Neural cell (in vitro differentiated cells): ENCODE data around the gene C8A. TPM values are rescaled to one million over a fixed set of nuclear protein-coding genes. Genes with fewer than 3 reads are reported as not detected.

Experiments
- H2AFZ ChIP-seq: fragments of 200-600, 300-800 bp; sonication (generic), shearing (Covaris generic); 2 replicates; pipeline ENCODE4 v1.6.0; 2014; ENCODE audit warnings: low read depth, mild to moderate bottlenecking, antibody characterized with exemption, low read length, moderate library complexity
- H3F3A ChIP-seq: fragments of 200-600 bp; shearing (Covaris generic); 2 replicates; pipeline ENCODE4 v1.6.1; 2016; ENCODE audit warnings: mild to moderate bottlenecking, moderate library complexity, mixed read lengths, antibody characterized with exemption, low read length; ENCODE audit not compliant: insufficient read depth, poor library complexity, severe bottlenecking
- H3K27ac ChIP-seq: fragments of 200-600, 300-800 bp; sonication (generic), shearing (Covaris generic); 2 replicates; pipeline ENCODE4 v1.5.1; 2014; ENCODE audit warnings: mild to moderate bottlenecking, low read length, moderate library complexity
- H3K27me3 ChIP-seq: fragments of 300-800, 200-600 bp; sonication (generic), shearing (Covaris generic); 2 replicates; pipeline ENCODE4 v1.6.0; 2014; ENCODE audit warnings: mild to moderate bottlenecking, low read depth, low read length, moderate library complexity; ENCODE audit not compliant: insufficient read depth
- H3K36me3 ChIP-seq: fragments of 300-800, 200-600 bp; sonication (generic), shearing (Covaris generic); 2 replicates; pipeline ENCODE4 v1.5.1; 2014; ENCODE audit warnings: mild to moderate bottlenecking, antibody characterized with exemption, low read length, moderate library complexity; ENCODE audit not compliant: insufficient read depth
- H3K4me2 ChIP-seq: fragments of 300-800, 200-600 bp; sonication (generic), shearing (Covaris generic); 2 replicates; pipeline ENCODE4 v1.6.0; 2014; ENCODE audit warnings: mild to moderate bottlenecking, low read length
- H3K4me3 ChIP-seq: fragments of 300-800, 200-600 bp; sonication (generic), shearing (Covaris generic); 2 replicates; pipeline ENCODE4 v1.5.1; 2014; ENCODE audit warnings: mild to moderate bottlenecking, low read length, moderate library complexity
- H3K79me2 ChIP-seq: fragments of 200-600 bp; shearing (Covaris generic); replicated peaks from 2 replicates; pipeline ENCODE4 v1.6.0; 2014; ENCODE audit warnings: mild to moderate bottlenecking, low read length, moderate library complexity; ENCODE audit not compliant: insufficient read depth
- H3K9ac ChIP-seq: fragments of 300-800, 200-600 bp; sonication (generic), shearing (Covaris generic); 2 replicates; pipeline ENCODE4 v1.6.1; 2016; ENCODE audit warnings: mild to moderate bottlenecking, low read length, mixed read lengths
- H3K9me2 ChIP-seq: fragments of 200-600 bp; shearing (Covaris generic); 2 replicates; pipeline ENCODE4 v1.6.1; 2016; ENCODE audit warnings: mild to moderate bottlenecking, low read length, mixed read lengths; ENCODE audit not compliant: insufficient read depth
- H3K9me3 ChIP-seq: fragments of 200-600, 300-800 bp; sonication (generic), shearing (Covaris generic); 2 replicates; pipeline ENCODE4 v1.6.1; 2016; ENCODE audit warnings: mild to moderate bottlenecking, mixed run types, low read length, moderate library complexity, mixed read lengths
- H4K20me1 ChIP-seq: fragments of 200-600 bp; shearing (Covaris generic); 2 replicates; pipeline ENCODE4 v1.6.1; 2016; ENCODE audit warnings: mild to moderate bottlenecking, mixed run types; ENCODE audit not compliant: insufficient read depth
- EP300 ChIP-seq: fragments of 450-650 bp; conservative IDR thresholded peaks from 2 replicates; pipeline ENCODE4 v1.6.1; 2014; ENCODE audit warnings: antibody characterized with exemption, mild to moderate bottlenecking, moderate library complexity; ENCODE audit not compliant: poor library complexity, severe bottlenecking
- EZH2 ChIP-seq: fragments of 200-600, 300-800 bp; shearing (Covaris generic), sonication (generic); IDR thresholded peaks from 2 replicates; pipeline ENCODE4 v1.6.1; 2014; ENCODE audit warnings: antibody characterized with exemption, low read length, borderline replicate concordance, mild to moderate bottlenecking; ENCODE audit not compliant: insufficient read depth, poor library complexity, severe bottlenecking
- MXI1 ChIP-seq: fragments of 450-650 bp; conservative IDR thresholded peaks from 2 replicates; pipeline ENCODE4 v1.6.1; 2014; ENCODE audit warnings: antibody characterized with exemption, mild to moderate bottlenecking; ENCODE audit not compliant: poor library complexity, severe bottlenecking
- POLR2AphosphoS5 ChIP-seq: IDR thresholded peaks from 2 replicates; pipeline ENCODE4 v1.6.1; 2012
- RAD21 ChIP-seq: fragments of 450-650 bp; conservative IDR thresholded peaks from 2 replicates; pipeline ENCODE4 v1.6.1; 2014; ENCODE audit warnings: antibody characterized with exemption, mild to moderate bottlenecking, moderate library complexity
- SMC3 ChIP-seq: fragments of 450-650 bp; conservative IDR thresholded peaks from 2 replicates; pipeline ENCODE4 v1.6.1; 2014; ENCODE audit warnings: antibody characterized with exemption, mild to moderate bottlenecking, moderate library complexity; ENCODE audit not compliant: poor library complexity
- TAF1 ChIP-seq: IDR thresholded peaks from 2 replicates; pipeline ENCODE4 v1.6.1; 2012; ENCODE audit warnings: low read depth
- polyA plus RNA-seq: library from polyadenylated mRNA; depleted of rRNA; stranded (reverse); fragments of >200 nt; gene quantifications from 2 replicates; pipeline ENCODE4 v1.2.3, GENCODE V29; 2014
- TF ChIP-seq, protein P1 (sequence below): fragments of 450-650 bp; IDR thresholded peaks from 2 replicates; pipeline ENCODE4 v1.5.1; 2014; ENCODE audit warnings: antibody characterized with exemption, mild to moderate bottlenecking, moderate library complexity; ENCODE audit not compliant: poor library complexity, severe bottlenecking
- TF ChIP-seq, protein P2 (sequence below): IDR thresholded peaks from 2 replicates; pipeline ENCODE4 v1.6.1; 2012; ENCODE audit warnings: borderline replicate concordance

The C8A gene
- polyA plus RNA-seq, 1 donor from 2014 or later: not detected

DNA sequence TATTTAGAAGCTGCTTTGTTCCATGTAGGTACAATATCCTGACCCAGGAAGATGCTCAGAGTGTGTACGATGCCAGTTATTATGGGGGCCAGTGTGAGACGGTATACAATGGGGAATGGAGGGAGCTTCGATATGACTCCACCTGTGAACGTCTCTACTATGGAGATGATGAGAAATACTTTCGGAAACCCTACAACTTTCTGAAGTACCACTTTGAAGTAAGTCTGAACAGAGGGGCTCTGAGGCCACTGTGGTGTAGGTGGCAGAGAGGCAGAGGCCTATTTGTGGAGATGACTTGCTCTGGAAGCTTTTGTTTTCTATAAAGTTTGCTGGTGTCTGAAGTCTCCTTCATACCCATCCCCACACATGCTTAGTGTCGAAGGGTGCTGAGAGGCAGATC, 26.8 kb downstream of the C8A start:
- H2AFZ ChIP-seq: no peak overlapping the region
- H4K20me1 ChIP-seq: no peaks in the 10 kb centered on the region

DNA sequence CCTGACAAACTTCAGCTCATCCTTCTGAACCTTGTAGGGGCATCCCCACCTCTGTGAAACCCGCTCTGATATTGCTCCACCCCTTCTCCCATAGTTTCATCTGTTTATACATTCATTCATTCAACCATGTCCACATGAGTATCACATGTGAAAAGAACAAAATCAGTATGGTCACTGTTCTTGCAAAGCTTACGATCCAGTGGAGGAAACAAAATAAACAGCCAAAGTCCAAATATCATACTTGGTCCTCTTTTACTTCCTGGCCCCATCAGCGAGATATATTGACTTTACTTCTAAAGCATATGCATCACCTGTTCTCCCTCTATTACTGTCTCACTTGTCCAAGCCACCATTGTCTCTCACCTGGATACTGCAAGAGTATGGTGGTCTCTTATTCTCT, 35.6 kb downstream of the C8A start:
- Histone ChIP-seq H3K4me2 (no peak overlapping the region), H3K9me3 (no peaks in the 10 kb centered on the region), H3F3A (no peaks in the 10 kb centered on the region), H3K9ac (no peak overlapping the region), H3K27ac (no peak overlapping the region), H3K9me2 (no peaks in the 10 kb centered on the region), H3K79me2 (no peaks in the 10 kb centered on the region), H2AFZ (no peak overlapping the region), H3K36me3 (no peaks in the 10 kb centered on the region), H3K4me3 (no peak overlapping the region), H3K27me3 (no peaks in the 10 kb centered on the region), H4K20me1 (no peaks in the 10 kb centered on the region)
- TF ChIP-seq MXI1 (no peak), EP300 (no peak), EZH2 (no peak), RAD21 (no peak), SMC3 (no peak), TAF1 (no peak), POLR2AphosphoS5 (no peak)
- TF ChIP-seq, protein P1, sequence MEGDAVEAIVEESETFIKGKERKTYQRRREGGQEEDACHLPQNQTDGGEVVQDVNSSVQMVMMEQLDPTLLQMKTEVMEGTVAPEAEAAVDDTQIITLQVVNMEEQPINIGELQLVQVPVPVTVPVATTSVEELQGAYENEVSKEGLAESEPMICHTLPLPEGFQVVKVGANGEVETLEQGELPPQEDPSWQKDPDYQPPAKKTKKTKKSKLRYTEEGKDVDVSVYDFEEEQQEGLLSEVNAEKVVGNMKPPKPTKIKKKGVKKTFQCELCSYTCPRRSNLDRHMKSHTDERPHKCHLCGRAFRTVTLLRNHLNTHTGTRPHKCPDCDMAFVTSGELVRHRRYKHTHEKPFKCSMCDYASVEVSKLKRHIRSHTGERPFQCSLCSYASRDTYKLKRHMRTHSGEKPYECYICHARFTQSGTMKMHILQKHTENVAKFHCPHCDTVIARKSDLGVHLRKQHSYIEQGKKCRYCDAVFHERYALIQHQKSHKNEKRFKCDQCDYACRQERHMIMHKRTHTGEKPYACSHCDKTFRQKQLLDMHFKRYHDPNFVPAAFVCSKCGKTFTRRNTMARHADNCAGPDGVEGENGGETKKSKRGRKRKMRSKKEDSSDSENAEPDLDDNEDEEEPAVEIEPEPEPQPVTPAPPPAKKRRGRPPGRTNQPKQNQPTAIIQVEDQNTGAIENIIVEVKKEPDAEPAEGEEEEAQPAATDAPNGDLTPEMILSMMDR: no peak
- TF ChIP-seq, protein P2, sequence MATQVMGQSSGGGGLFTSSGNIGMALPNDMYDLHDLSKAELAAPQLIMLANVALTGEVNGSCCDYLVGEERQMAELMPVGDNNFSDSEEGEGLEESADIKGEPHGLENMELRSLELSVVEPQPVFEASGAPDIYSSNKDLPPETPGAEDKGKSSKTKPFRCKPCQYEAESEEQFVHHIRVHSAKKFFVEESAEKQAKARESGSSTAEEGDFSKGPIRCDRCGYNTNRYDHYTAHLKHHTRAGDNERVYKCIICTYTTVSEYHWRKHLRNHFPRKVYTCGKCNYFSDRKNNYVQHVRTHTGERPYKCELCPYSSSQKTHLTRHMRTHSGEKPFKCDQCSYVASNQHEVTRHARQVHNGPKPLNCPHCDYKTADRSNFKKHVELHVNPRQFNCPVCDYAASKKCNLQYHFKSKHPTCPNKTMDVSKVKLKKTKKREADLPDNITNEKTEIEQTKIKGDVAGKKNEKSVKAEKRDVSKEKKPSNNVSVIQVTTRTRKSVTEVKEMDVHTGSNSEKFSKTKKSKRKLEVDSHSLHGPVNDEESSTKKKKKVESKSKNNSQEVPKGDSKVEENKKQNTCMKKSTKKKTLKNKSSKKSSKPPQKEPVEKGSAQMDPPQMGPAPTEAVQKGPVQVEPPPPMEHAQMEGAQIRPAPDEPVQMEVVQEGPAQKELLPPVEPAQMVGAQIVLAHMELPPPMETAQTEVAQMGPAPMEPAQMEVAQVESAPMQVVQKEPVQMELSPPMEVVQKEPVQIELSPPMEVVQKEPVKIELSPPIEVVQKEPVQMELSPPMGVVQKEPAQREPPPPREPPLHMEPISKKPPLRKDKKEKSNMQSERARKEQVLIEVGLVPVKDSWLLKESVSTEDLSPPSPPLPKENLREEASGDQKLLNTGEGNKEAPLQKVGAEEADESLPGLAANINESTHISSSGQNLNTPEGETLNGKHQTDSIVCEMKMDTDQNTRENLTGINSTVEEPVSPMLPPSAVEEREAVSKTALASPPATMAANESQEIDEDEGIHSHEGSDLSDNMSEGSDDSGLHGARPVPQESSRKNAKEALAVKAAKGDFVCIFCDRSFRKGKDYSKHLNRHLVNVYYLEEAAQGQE: no peak

More for the DNA sequence above, 26.8 kb downstream of the C8A start:
- Histone ChIP-seq H3K9me2 (no peaks in the 10 kb centered on the region), H3K36me3 (no peaks in the 10 kb centered on the region), H3K9ac (no peak overlapping the region), H3F3A (no peaks in the 10 kb centered on the region), H3K4me3 (no peak overlapping the region), H3K27me3 (no peaks in the 10 kb centered on the region), H3K79me2 (no peaks in the 10 kb centered on the region), H3K27ac (no peak overlapping the region), H3K9me3 (no peaks in the 10 kb centered on the region), H3K4me2 (no peak overlapping the region)
- TF ChIP-seq, protein P2: no peak
- TF ChIP-seq TAF1 (no peak), RAD21 (no peak), POLR2AphosphoS5 (no peak), MXI1 (no peak), EZH2 (no peak)
